HepG2 (cell line): ENCODE measurements around the gene TMEM184B. TPM values are rescaled to one million over a fixed set of nuclear protein-coding genes. Genes with fewer than 3 reads are reported as not detected.

Source experiments
- CEBPB ChIP-seq: IDR thresholded peaks from 2 replicates; pipeline ENCODE4 v1.6.1; 2011; ENCODE audit warnings: low read depth, low read length, improper control_type of control experiment, borderline replicate concordance
- DMAP1 ChIP-seq: IDR thresholded peaks from 2 replicates; pipeline ENCODE4 v1.6.1; 2016
- ELF1 ChIP-seq: sonication (generic); formaldehyde crosslinking; IDR thresholded peaks from 2 replicates; pipeline ENCODE4 v1.4.0; 2020; ENCODE audit warnings: missing genetic modification reagents
- JUNB ChIP-seq: sonication (generic); formaldehyde crosslinking; IDR thresholded peaks from 2 replicates; pipeline ENCODE4 v1.8.0; 2022; ENCODE audit warnings: missing genetic modification reagents, mild to moderate bottlenecking, borderline replicate concordance
- JUND ChIP-seq: sonication (generic); formaldehyde crosslinking; IDR thresholded peaks from 2 replicates; pipeline ENCODE4 v1.8.0; 2022; ENCODE audit warnings: mild to moderate bottlenecking, missing genetic modification reagents
- KAT8 ChIP-seq: IDR thresholded peaks from 2 replicates; pipeline ENCODE4 v1.6.1; 2016; ENCODE audit warnings: missing genetic modification reagents, missing compliant biosample characterization
- MEF2D ChIP-seq: sonication (generic); formaldehyde crosslinking; IDR thresholded peaks from 2 replicates; pipeline ENCODE4 v1.5.1; 2020; ENCODE audit warnings: mild to moderate bottlenecking, missing genetic modification reagents
- NR2C2 ChIP-seq: sonication (generic); formaldehyde crosslinking; IDR thresholded peaks from 2 replicates; pipeline ENCODE4 v1.4.0; 2020; ENCODE audit warnings: missing genetic modification reagents, mild to moderate bottlenecking, moderate library complexity, borderline replicate concordance
- PRDM10 ChIP-seq: sonication (generic); formaldehyde crosslinking; IDR thresholded peaks from 2 replicates; pipeline ENCODE4 v1.4.0; 2020; ENCODE audit warnings: low read depth, missing genetic modification reagents
- SNRNP70 ChIP-seq: fragments of 200-400 bp; formaldehyde crosslinking; IDR thresholded peaks from 2 replicates; pipeline ENCODE4 v1.6.1; 2017; ENCODE audit warnings: mild to moderate bottlenecking, low read depth, low read length, moderate library complexity
- YY1 ChIP-seq: IDR thresholded peaks from 2 replicates; pipeline ENCODE4 v1.6.1; 2011; ENCODE audit warnings: low read length, low read depth, moderate library complexity, mild to moderate bottlenecking; ENCODE audit not compliant: insufficient read depth, insufficient replicate concordance
- ZNF12 ChIP-seq: sonication (generic); formaldehyde crosslinking; IDR thresholded peaks from 2 replicates; pipeline ENCODE4 v1.5.0; 2020; ENCODE audit warnings: missing genetic modification reagents
- ZNF292 ChIP-seq: sonication (generic); formaldehyde crosslinking; IDR thresholded peaks from 2 replicates; pipeline ENCODE4 v1.8.1; 2022; ENCODE audit warnings: mild to moderate bottlenecking, low read depth, missing genetic modification reagents, borderline replicate concordance
- ZNF513 ChIP-seq: sonication (generic); formaldehyde crosslinking; conservative IDR thresholded peaks from 2 replicates; pipeline ENCODE4 v1.5.0; 2020; ENCODE audit warnings: missing genetic modification reagents
- ZNF772 ChIP-seq: sonication (generic); formaldehyde crosslinking; IDR thresholded peaks from 2 replicates; pipeline ENCODE4 v1.5.0; 2020; ENCODE audit warnings: mild to moderate bottlenecking, missing genetic modification reagents
- ZSCAN21 ChIP-seq: sonication (generic); formaldehyde crosslinking; IDR thresholded peaks from 2 replicates; pipeline ENCODE4 v1.8.0; 2022; ENCODE audit warnings: mild to moderate bottlenecking, missing genetic modification reagents, moderate library complexity, borderline replicate concordance
- polyA plus RNA-seq, 8 experiments: library from polyadenylated mRNA; depleted of rRNA in 3 of 8; stranded (reverse) in 7 of 8; unstranded in 1 of 8; fragments of >200 nt; fragmentation: Illumina TruSeq in 4 of 8; extraction: Trizol in 4 of 8; gene quantifications; 2 replicates each; pipeline versions ENCODE4 v1.2.1 to v1.2.3, GENCODE V29; 2011 to 2016; ENCODE audit warnings: low read depth in 4 of 8, missing spikeins in 1 of 8, mixed read lengths in 1 of 8; ENCODE audit not compliant: insufficient read depth in 1 of 8
- total RNA-seq, 5 experiments: library from RNA; depleted of rRNA; stranded (reverse); fragments of >200 nt; fragmentation: Illumina TruSeq; extraction: Trizol; gene quantifications; 2 replicates each; pipeline ENCODE4 v1.2.3, GENCODE V29; 2016; ENCODE audit warnings: low read depth in 1 of 5
- TF ChIP-seq, protein P1 (sequence below), 2 experiments: fragments of 450-650 bp in 1 of 2; sonication (generic) in 1 of 2; formaldehyde crosslinking; IDR thresholded peaks; 2 replicates each; pipeline versions ENCODE4 v1.5.0 to v1.8.0; 2020 to 2022; ENCODE audit warnings: mild to moderate bottlenecking in 1 of 2, missing genetic modification reagents in 1 of 2
- TF ChIP-seq, protein P2 (sequence below): sonication (generic); formaldehyde crosslinking; conservative IDR thresholded peaks from 2 replicates; pipeline ENCODE4 v1.4.0; 2020; ENCODE audit warnings: missing genetic modification reagents

Gene TMEM184B
- total and polyA plus RNA-seq, 2 of the 13 experiments (the other 11 are each of a cell fraction or from before 2014, with no cell fraction given), result 15.9 to 16.0 TPM

DNA sequence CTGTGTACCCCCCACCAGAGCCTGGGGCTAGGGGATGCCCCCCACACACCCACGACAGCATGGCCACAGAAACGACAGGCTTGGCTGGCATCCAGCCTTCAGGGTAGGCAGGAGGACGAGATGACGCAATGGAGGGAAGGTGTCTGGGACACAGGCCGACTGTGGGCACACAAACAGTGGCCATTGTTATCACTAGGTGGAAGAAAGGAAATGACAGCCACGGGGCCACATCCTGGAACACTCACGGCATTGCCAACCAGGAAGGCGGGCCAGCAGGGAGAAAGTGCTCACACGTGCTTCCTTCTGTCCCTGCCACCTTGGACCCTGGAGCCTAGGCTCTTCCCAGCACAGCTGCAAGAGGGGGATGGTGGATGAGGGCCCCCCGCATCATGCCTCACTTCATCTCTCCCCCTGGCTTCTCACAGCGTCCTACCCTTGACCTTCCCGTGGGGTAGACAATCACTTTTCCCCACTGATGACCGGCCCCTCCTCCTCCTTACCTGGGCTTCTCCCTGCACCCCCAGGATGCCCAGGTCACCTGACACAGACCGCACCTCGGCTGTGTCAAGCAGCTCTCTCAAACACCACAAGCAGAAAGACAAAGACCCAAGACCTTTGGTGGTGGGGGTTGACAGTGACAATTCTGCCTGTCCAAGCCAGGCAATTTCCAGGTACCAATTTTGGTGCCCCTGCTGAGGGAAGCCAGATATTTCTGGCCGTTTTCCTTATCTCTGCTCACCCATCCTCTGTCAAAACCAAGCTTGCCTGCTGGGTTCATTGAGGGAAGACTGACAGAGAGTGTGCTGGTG is 99.8 kb downstream of the TMEM184B start (continued):
- no peak for TF ChIP-seq SNRNP70
- TF ChIP-seq, protein P1, sequence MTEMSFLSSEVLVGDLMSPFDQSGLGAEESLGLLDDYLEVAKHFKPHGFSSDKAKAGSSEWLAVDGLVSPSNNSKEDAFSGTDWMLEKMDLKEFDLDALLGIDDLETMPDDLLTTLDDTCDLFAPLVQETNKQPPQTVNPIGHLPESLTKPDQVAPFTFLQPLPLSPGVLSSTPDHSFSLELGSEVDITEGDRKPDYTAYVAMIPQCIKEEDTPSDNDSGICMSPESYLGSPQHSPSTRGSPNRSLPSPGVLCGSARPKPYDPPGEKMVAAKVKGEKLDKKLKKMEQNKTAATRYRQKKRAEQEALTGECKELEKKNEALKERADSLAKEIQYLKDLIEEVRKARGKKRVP (CRISPR knock-in tag; IDR thresholded peaks at IDR 0.05), result peak in 1 of 2 experiments; percentile 85; a peak in 2 of 4 replicates
- no peak for TF ChIP-seq NR2C2 (CRISPR knock-in tag)
- TF ChIP-seq ZNF12 (CRISPR knock-in tag), result 0 out of 2 replicates have a peak, but pooled peaks have one; percentile 43
- peak; percentile 60 for TF ChIP-seq JUND (CRISPR knock-in tag)
- TF ChIP-seq, protein P2, sequence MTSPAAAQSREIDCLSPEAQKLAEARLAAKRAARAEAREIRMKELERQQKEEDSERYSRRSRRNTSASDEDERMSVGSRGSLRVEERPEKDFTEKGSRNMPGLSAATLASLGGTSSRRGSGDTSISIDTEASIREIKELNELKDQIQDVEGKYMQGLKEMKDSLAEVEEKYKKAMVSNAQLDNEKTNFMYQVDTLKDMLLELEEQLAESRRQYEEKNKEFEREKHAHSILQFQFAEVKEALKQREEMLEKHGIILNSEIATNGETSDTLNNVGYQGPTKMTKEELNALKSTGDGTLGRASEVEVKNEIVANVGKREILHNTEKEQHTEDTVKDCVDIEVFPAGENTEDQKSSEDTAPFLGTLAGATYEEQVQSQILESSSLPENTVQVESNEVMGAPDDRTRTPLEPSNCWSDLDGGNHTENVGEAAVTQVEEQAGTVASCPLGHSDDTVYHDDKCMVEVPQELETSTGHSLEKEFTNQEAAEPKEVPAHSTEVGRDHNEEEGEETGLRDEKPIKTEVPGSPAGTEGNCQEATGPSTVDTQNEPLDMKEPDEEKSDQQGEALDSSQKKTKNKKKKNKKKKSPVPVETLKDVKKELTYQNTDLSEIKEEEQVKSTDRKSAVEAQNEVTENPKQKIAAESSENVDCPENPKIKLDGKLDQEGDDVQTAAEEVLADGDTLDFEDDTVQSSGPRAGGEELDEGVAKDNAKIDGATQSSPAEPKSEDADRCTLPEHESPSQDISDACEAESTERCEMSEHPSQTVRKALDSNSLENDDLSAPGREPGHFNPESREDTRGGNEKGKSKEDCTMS, result no peak
- TF ChIP-seq MEF2D, result no peak
- TF ChIP-seq KAT8 (CRISPR knock-in tag), result 0 out of 2 replicates have a peak, but pooled peaks have one; percentile 31
- TF ChIP-seq DMAP1 (CRISPR knock-in tag), result no peak
- TF ChIP-seq ZSCAN21, result peak; percentile 60; the same call in 1 of the 2 replicates
- TF ChIP-seq ZNF513 (CRISPR knock-in tag), result no peak
- peak; percentile 34 for TF ChIP-seq YY1
- TF ChIP-seq ZNF292 (CRISPR knock-in tag), result 0 out of 2 replicates have a peak, but pooled peaks have one; percentile 44
- TF ChIP-seq PRDM10 (CRISPR knock-in tag), result no peak
- TF ChIP-seq ZNF772 (CRISPR knock-in tag), result no peak
- TF ChIP-seq ELF1 (CRISPR knock-in tag), result no peak; the same call in 1 of the 2 replicates
- TF ChIP-seq CEBPB, result peak; percentile 96
- no peak for TF ChIP-seq JUNB (CRISPR knock-in tag)
